Stimulated activated CD8-positive, alpha-beta memory T cell treated with anti-CD3 and anti-CD28 coated beads, Interleukin-7, amount 100 ng/mL, for 4 hours (primary cell): ENCODE measurements around the gene POLD4.
"Not testable (repeated sequence)": the region's sequence is repeated elsewhere in the genome, so short reads cannot be mapped to it uniquely, and the experiment has no call there.

Experiments used
- DNase-seq, 2 donors: peaks; one replicate each; pipeline ENCODE4 v3.0.0-alpha.2; 2020; ENCODE audit warnings: low read depth in 2 of 2

The POLD4 gene

GRCh38 chr11:67354075-67355022 is 1.0 kb upstream of the POLD4 start:
- DNase-seq, result no peak

GRCh38 chr11:67352546-67353316 is 615 bp downstream of the POLD4 start:
- DNase-seq, result peak in 1 of 2 donors; percentile 51

DNA sequence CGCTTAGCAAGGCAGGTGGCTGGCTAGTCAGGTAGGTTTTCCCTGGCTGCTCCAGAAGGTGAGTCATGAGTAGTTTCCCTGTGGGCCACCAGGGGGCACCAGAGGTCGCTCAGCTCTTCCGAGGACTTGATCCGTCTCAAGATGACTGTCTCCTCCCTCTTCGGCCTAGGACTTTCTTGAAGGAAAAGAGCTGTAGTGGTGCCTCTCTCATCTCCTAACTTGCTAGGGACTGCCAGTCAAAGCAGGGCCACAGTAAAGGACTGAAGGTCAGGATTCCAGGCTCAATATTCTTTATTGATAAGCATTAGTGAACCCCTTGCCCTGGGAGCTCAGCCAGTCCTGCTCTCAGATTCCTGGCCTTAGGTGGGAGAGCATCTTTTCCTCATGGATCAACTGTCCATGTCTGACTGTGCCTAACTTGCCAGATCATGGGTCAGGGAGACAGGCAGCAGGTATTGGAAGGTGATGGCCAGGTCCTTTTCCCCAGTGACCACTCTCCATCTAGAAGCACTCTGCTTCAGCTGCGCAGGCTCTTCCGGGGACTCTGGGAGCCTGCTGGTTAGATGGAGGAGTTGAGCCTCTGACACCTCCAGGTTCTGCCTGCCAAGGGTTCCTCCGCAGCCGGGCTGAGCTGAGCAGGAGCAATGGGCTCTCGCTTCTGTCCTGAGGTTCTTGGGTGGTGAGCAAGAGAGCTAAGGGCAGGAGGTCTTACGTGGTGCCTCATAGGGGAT is 1.9 kb downstream of the POLD4 start:
- DNase-seq, result peak in 1 of 2 donors; percentile 52

- no peak for DNase-seq
Measured at GRCh38 chr11:67349928-67350465, 3.3 kb downstream of the POLD4 start.

- no peak for DNase-seq
Measured at GRCh38 chr11:67349457-67349856, 3.9 kb downstream of the POLD4 start.

DNA sequence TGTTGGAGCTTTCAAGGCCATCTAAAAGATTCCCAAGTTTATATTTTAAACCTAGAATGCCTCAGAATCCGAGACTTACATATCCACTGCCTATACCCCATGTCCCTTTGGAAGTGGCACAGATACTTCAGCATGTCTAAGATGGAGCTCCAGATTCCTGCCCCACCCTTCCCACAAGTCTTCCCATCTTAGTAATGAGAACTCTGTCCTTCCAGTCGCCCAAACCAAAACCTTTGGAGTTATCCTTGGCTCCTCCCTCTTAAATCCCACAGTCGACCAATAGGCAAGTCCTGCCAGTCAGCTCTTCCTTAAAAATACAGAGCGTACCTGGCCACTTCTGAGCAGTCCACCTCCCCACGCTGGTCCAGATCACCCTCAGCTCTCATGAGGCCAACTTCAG is 4.3 kb downstream of the POLD4 start:
- no peak for DNase-seq

DNA sequence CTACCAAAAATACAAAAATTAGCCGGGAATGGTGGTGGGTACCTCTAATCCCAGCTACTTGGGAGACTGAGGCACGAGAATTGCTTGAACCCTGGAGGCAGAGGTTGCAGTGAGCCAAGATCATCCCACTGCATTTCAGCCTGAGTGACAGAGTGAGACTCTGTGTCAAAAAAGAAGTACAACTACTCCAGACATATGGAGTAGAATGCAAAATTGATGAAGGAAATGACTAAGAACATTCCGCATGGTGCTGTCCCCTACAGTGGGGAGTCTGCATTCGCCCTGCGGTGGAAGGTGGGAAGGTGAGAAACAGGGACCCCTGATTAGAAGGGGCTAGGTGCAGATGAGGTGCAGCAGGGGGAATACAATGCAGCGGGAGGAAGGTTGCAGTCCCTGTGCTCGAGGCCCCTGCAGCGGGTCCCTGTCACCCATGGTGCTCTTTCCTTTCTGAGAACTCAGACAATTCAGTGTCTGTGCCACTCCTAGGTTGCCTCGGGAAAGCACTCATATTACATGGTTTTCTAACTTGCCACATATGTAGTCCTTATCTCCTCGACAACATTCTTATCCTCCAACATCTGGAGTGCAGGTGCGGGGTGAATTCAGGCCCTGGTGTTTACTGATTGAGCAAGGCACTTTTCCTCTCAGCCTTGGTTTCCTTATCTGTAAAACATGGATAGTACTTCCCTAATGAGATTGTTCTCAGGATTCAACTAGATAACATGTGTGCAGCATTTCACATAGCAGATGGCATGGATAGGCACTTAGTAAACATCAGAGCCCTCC is 5.2 kb downstream of the POLD4 start:
- DNase-seq, result no peak

GRCh38 chr11:67345920-67346819 is 7.2 kb downstream of the POLD4 start:
- no peak for DNase-seq

DNA sequence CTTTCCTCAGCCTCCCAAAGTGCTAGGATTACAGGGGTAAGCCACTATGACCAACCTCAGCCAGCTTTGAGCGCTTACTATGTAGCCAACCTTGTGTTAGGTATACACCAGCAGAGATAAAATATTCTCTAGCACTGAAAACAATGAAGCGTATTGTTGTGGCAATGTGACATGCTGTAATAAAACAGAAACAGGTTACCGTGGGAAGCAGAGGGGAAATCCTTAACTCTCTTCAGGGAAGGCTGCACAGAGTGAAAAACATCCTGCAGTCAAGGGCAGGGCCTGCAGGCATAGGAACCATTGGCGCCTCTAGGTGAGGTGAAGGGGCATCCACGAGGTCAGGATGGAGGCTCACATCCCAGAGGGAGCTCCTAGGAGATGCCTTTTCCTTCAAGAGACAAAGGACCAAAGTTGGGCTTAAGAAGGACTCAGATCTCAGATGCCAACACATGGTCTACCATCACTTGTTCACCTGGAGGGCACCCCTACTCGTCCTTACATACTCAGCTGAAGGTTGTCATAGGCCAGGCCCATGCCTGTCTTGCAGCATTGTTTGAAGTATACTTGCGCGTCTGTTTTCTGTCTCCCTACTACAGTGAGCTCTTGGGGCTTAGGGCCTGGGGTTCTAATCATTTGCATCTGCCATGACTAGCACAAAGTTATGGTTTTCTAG is 8.0 kb downstream of the POLD4 start:
- no peak for DNase-seq

GRCh38 chr11:67344264-67344663 is 9.1 kb downstream of the POLD4 start:
- DNase-seq, result no peak

DNA sequence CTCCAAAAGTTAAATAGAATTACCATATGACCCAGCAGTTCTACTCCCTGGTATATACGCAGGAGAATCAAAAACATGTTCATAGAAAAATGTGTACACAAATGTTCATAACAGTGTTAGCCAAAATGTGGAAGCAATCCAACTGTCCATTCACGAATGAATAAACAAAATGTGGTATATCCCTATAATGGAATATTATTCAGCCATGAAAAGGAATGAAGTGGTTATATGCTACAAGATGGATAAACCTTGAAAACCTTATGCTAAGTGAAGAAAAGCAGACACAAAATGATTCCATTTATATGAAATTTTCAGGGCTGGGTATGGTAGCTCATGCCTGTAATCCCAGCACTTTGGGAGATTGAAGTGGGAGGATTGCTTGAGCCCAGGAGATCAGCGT is 16.1 kb downstream of the POLD4 start:
- DNase-seq, result no peak

DNA sequence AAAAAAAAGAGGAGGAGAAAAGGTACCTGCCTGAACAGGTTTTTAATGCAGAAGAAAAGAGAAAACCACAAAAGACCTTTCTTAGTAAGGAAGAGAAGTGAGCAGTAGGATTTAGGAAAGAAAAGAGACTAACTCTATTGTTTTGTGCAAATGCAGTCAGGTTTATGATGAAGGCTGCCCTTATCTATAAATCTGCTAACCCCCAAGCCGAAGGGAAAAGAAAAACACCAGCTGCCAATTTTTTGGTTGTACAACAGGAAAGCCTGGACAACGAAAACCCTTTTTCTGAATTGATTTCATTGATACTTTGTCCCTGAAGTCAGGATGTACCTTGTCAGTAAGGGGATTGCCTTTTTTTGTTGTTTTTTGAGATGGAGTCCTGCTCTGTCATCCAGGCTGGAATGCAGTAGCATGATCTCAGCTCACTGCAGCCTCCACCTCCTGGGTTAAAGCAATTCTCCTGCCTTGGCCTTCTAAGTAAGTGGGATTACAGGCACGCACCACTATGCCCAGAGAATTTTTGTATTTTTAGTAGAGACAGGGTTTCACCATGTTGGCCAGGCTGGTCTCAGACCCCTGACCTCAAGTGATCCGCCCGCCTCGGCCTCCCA is 21.2 kb downstream of the POLD4 start:
- no peak for DNase-seq

DNA sequence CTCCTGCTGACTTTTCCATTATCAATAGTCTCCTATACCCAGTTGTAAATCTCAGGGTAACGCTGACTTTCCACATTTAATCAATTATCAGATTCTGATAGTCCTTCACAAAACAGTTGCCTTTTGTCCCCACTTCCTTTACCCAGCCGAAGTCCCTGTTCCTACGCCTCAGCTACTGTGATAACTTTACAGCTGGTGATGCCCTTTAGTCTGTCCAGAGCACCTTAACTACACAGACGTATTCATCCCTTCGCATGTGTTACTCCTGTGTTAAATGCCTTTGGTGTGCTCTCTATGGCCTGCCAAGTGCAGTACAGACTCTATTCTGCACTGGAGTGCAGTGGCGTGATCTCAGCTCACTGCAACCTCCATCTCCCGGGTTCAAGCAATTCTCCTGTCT is 29.8 kb downstream of the POLD4 start:
- DNase-seq, result no peak

GRCh38 chr11:67322049-67322448 is 31.3 kb downstream of the POLD4 start:
- DNase-seq, result no peak

GRCh38 chr11:67321313-67321871 is 32.0 kb downstream of the POLD4 start:
- no peak for DNase-seq

DNA sequence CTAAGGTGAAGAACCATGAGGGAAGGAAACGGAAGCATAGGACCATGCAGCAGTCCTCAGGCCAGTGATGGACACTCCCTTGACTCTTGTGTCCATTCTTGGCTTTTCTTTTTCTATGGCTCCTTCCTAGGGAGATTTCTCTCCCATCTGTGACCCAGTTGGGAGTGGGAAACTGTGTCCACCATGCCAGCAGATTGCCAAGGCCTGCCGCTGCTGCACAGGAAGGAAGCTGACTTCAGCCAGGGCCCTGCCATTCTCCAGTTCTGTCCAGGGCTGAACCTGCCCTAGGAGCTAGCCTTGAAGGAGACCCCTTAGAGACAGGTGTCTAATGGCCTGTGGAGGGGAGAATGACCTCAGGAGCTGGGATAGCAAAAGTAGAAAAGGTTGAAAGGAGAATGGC is 32.7 kb downstream of the POLD4 start:
- DNase-seq, result no peak

DNA sequence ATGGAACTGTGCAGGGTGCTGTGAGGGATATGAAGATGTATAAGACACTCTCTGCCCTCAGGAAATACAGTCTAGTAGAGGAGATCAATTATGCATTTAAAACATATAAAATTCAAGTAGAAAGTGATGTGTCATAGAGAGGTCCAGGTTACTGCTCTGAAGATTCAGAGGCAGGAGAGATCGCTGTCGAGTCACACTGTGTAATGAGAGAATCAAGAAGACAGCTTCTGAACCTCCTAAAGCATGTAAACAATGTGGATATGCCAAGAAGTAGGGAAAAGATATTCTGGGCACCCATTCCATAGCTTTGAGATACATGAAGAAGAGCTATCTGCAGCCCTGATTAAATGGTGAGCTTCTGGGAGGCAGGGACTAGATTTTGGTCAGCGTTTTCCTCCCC is 33.3 kb downstream of the POLD4 start:
- DNase-seq, result no peak

DNA sequence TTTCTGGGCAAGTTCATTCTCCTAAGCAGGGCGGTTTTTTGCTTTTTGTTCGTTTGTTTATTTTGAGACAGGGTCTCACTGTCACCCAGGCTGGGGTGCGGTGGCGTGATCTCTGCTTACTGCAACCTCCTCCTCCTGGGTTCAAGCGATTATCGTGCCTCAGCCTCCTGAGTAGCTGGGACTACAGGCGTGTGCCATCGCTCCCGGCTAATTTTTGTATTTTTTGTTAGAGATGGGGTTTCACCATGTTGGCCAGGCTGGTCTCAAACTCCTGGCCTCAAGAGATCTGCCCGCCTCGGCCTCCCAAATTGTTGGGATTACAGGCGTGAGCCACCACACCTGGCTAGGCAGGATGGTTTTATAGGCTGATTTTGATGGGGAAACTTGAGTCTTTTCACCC is 34.5 kb downstream of the POLD4 start:
- not testable (repeated sequence) for DNase-seq
